Measurements from ENCODE around the gene ODAD3.

DNA sequence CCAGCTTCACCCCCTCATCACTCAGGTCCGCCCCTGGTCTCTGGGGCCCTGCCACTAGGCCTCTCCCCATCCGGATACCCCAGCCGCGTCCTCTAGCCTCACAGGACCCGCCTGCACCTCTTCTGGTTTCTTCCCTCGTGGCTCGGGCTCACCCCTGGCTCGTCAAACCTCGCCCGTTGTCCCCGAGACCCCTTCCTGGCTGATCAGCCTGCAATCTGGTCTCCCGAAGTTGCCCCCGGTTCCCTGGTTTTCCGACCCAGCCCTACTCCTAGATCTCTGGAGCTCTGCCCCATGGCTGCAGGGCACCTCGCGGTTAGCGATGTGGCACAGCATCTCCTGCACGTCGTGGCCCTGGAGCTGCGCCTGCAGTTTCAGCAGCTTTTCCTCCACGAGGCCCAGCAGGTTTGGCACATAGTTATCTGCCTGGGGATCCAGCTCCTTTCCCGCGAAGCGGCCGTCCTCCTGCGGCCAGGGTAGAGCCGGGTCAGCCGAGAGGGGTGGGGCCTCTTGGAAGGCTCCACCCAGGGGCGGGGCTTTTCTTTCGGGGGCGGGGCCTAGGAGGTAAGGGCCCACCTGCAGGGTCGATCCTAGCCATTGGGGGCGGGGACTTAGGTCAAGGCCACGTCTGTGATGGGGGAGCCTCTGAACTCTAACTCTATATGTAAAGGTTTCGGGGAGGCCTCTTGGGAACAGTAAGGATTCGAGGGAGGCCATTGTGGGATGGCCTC, 13.4 kb downstream of the ODAD3 start:
- no peak for TF ChIP-seq POLR2A (IDR thresholded peaks at IDR 0.05; ENCODE audit: low read length)
- TF ChIP-seq GATA1 (IDR thresholded peaks at IDR 0.05; ENCODE audit: low read depth, low read length), result no peak

All from erythroblast (primary cell).